Measurements from ENCODE around the gene MLPH.

DNA sequence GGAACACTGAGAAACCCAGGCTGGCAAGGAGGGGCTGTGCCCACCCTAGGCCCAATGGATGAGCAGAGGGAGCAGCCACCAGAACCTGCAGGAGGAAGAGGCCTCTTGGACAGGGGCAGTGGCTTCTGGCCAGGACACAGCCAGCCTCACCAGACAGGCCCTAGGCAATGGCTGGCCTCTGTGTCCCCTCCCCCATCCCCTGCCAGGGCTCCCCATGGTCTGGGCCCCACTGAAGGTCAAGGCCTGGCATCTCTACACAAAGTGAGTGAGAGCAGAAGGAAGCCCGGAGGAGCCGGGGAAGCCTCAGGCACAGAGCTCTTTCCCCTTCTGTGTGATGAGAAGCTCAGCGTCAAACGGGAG, 85.7 kb downstream of the MLPH start:
- TF ChIP-seq, protein P1, sequence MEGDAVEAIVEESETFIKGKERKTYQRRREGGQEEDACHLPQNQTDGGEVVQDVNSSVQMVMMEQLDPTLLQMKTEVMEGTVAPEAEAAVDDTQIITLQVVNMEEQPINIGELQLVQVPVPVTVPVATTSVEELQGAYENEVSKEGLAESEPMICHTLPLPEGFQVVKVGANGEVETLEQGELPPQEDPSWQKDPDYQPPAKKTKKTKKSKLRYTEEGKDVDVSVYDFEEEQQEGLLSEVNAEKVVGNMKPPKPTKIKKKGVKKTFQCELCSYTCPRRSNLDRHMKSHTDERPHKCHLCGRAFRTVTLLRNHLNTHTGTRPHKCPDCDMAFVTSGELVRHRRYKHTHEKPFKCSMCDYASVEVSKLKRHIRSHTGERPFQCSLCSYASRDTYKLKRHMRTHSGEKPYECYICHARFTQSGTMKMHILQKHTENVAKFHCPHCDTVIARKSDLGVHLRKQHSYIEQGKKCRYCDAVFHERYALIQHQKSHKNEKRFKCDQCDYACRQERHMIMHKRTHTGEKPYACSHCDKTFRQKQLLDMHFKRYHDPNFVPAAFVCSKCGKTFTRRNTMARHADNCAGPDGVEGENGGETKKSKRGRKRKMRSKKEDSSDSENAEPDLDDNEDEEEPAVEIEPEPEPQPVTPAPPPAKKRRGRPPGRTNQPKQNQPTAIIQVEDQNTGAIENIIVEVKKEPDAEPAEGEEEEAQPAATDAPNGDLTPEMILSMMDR (conservative IDR thresholded peaks at IDR 0.05 in 1 of 2, IDR thresholded peaks at IDR 0.05 in 1 of 2; ENCODE audit: extremely low read depth in 1 of 2, insufficient read depth in 1 of 2, low read depth in 1 of 2, low read length in 2 of 2): no peak
- no peak for TF ChIP-seq EZH2 (IDR thresholded peaks at IDR 0.05; ENCODE audit: borderline replicate concordance, low read length)

Data from mammary epithelial cell (primary cell).